Measurements from ENCODE around the gene ULK3. TPM values are rescaled to one million over a fixed set of nuclear protein-coding genes. Genes with fewer than 3 reads are reported as not detected.
A peak's percentile ranks its signal among the peaks of the same experiment; 100 is the strongest.
"Not testable (repeated sequence)": the region's sequence is repeated elsewhere in the genome, so short reads cannot be mapped to it uniquely, and the experiment has no call there.

The ULK3 gene, protein sequence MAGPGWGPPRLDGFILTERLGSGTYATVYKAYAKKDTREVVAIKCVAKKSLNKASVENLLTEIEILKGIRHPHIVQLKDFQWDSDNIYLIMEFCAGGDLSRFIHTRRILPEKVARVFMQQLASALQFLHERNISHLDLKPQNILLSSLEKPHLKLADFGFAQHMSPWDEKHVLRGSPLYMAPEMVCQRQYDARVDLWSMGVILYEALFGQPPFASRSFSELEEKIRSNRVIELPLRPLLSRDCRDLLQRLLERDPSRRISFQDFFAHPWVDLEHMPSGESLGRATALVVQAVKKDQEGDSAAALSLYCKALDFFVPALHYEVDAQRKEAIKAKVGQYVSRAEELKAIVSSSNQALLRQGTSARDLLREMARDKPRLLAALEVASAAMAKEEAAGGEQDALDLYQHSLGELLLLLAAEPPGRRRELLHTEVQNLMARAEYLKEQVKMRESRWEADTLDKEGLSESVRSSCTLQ
- 35.8 TPM for total RNA-seq
- long read RNA-seq, transcript ULK3-220 (16 exons, 2,611 nt): minor isoform, 41 of 220 reads
- long read RNA-seq, transcript ULK3-202 (15 exons, 2,738 nt): minor isoform, 5 of 220 reads
- long read RNA-seq, transcript ULK3-201 (16 exons, 2,623 nt): major isoform, 48 of 220 reads
- long read RNA-seq, transcript ULK3-222 (15 exons, 2,951 nt): minor isoform, 6 of 220 reads
- long read RNA-seq, partial matches to known transcripts: 51 of 220 reads
- long read RNA-seq, other reads (novel, unspliced or antisense): 59 of 220 reads

DNA sequence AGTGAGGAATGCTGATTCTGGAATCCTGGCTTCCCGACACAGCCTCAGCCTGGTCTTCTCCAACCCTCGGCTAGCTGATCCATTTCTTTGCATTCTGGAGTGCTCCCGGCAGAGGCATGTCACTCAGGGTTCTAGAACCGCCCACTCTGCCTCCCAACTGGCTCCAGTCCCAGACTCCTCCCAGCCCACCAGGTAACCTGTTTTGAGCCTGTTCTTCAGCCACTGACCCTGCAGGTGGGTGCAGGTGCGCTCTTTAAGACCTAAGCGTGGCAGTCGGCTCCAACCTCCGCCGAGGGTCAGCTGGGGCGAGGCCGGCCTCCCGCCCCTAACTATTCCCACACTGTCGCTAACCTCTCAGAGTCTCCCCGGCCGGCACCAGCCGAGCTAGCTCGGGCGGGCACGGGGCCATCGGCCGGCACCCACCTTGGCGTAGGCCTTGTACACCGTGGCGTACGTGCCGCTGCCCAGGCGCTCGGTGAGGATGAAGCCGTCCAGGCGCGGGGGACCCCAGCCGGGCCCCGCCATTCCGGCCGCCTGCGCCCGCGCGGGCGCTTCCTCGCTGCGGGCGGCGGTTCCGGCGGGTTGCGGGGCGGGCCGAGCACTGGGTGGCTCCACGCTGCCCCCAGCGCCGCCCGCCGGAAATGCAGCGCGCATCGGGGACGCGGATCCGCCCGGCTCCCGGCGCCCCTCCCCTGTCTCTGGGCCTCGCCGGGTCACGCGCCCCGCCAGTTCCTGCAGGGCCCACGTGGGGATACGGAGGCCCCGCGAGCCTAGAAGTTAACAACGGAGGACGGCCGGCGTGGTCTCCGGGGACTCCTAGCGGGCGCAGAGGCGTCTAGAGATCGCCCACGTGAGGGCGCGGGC, at the start of gene ULK3:
TSS of gene ULK3 (minus strand) at position 576 of the 864 bp plus-strand sequence. CDS start at position 525, 51 bp downstream.
- intact Hi-C loops (cut with DNase I): loop anchor here (5.0 kb wide), 1 partner anchor 59 kb away; no protein-coding TSS in a partner anchor
- ATAC-seq (ENCODE audit: poor library complexity) (peak; percentile 94), DNase-seq (peak; percentile 94)

DNA sequence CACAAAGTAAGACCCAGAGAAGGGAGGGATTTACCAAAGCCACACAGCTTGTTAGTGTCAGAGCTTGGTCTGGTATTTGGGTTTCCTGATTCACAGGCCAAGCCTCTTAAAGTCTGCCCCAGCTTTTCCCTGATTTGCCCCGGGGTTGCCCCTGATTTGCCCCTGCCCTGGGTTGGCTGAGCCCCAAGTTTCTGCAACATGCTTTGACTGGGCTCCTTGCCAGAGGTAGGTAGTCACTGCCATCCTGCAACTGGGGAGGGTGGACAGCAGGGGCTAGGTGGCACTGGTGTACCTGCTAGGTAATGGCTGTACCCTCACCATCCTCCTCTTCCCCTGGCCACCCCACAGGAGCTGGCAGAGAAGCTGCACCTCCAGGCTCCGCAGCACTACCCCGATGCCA, 49.4 kb upstream of the ULK3 start:
- DNase-seq (peak; percentile 31), ATAC-seq (ENCODE audit: poor library complexity) (no peak)
- intact Hi-C loops (cut with DNase I): loop anchor here (10.0 kb wide), 1 partner anchor 118 kb away; no protein-coding TSS in a partner anchor

GRCh38 chr15:74891469-74891868, 48.5 kb upstream of the ULK3 start:
- peak; percentile 40 for ATAC-seq (ENCODE audit: poor library complexity)
- intact Hi-C loops (cut with DNase I): loop anchor here (10.0 kb wide), 1 partner anchor 117 kb away; no protein-coding TSS in a partner anchor
- DNase-seq: peak; percentile 30

DNA sequence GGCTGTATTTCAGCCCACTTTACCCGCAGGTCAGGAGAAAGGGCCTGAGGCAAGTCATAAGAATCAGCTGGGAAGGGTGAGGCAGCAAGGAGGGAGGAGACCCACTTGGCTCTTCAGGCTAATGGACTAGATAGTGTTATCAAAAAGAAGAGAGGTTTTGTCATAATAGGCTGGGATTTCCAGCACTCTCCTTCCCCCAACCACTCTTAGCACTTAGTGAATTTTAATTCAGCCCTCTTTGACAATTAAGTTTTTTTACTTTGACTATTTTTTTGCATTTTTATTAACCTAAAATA, 47.7 kb upstream of the ULK3 start:
- no peak for ATAC-seq (ENCODE audit: poor library complexity)
- no peak for DNase-seq
- intact Hi-C loops (cut with DNase I): loop anchor here (10.0 kb wide), 1 partner anchor 116 kb away; no protein-coding TSS in a partner anchor

GRCh38 chr15:74889883-74890664, 47.1 kb upstream of the ULK3 start, which contains the start of gene MPI:
Gene MPI (plus strand): TSS chr15:74890042. CDS start chr15:74890074, 32 bp downstream.
- ATAC-seq (ENCODE audit: poor library complexity) (peak; percentile 96), DNase-seq (peak; percentile 93)
- intact Hi-C loops (cut with DNase I): loop anchor here (10.0 kb wide), 1 partner anchor 115 kb away; no protein-coding TSS in a partner anchor

GRCh38 chr15:74889390-74889882, 46.5 kb upstream of the ULK3 start:
- DNase-seq (peak; percentile 67), ATAC-seq (ENCODE audit: poor library complexity) (peak; percentile 58)
- intact Hi-C loops (cut with DNase I): no loop called here

GRCh38 chr15:74888716-74889115, 45.8 kb upstream of the ULK3 start:
- no peak for ATAC-seq (ENCODE audit: poor library complexity)
- intact Hi-C loops (cut with DNase I): no loop called here
- peak; percentile 5 for DNase-seq

- ATAC-seq (ENCODE audit: poor library complexity); intact Hi-C loops (cut with DNase I); DNase-seq: not testable (repeated sequence)
Observed at GRCh38 chr15:74887537-74888193, 44.7 kb upstream of the ULK3 start.

- intact Hi-C loops (cut with DNase I): no loop called here
- DNase-seq (no peak), ATAC-seq (ENCODE audit: poor library complexity) (no peak)
Observed at GRCh38 chr15:74885461-74885860, 42.5 kb upstream of the ULK3 start.

- ATAC-seq (ENCODE audit: poor library complexity): no peak
- intact Hi-C loops (cut with DNase I): no loop called here
- DNase-seq: no peak
Observed at GRCh38 chr15:74884428-74885223, 41.7 kb upstream of the ULK3 start.

- ATAC-seq (ENCODE audit: poor library complexity) (no peak), DNase-seq (peak; percentile 12)
- intact Hi-C loops (cut with DNase I): no loop called here
Observed at GRCh38 chr15:74882528-74882927, 39.6 kb upstream of the ULK3 start.

- no peak for DNase-seq
- intact Hi-C loops (cut with DNase I): no loop called here
- ATAC-seq (ENCODE audit: poor library complexity): no peak
Observed at GRCh38 chr15:74878273-74878672, 35.3 kb upstream of the ULK3 start.

DNA sequence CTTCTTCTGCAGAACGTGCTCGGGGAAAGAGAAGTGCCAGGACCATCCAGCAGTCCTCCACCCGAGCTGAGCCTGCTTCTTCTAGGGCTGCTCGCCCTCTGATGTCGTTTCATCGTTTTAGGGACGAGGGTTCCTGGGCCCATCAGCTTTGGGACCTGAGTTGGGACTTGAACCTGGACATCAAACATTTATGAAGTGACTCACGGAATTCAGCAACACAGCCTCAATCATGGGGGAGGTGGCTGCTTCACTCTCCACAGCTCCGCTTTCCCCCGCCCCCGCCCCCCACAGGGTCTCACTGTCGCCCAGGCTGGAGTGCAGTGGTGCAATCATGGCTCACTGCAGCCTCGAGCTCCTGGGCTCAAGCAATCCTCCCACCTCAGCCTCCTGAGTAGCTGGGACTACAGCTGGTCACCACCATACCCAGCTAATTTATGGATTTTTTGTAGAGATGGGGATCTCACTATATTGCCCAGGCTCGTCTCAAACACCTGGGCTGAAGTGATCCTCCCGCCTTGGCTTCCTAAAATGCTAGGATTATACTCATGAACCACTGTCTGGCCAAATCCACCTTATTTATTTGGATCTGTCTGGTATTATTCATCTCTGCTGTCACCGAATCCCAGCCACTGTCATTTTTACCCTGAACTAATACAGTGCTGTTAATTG, 30.9 kb upstream of the ULK3 start:
- intact Hi-C loops (cut with DNase I): no loop called here
- ATAC-seq (ENCODE audit: poor library complexity) (peak; percentile 14), DNase-seq (peak; percentile 49)

DNA sequence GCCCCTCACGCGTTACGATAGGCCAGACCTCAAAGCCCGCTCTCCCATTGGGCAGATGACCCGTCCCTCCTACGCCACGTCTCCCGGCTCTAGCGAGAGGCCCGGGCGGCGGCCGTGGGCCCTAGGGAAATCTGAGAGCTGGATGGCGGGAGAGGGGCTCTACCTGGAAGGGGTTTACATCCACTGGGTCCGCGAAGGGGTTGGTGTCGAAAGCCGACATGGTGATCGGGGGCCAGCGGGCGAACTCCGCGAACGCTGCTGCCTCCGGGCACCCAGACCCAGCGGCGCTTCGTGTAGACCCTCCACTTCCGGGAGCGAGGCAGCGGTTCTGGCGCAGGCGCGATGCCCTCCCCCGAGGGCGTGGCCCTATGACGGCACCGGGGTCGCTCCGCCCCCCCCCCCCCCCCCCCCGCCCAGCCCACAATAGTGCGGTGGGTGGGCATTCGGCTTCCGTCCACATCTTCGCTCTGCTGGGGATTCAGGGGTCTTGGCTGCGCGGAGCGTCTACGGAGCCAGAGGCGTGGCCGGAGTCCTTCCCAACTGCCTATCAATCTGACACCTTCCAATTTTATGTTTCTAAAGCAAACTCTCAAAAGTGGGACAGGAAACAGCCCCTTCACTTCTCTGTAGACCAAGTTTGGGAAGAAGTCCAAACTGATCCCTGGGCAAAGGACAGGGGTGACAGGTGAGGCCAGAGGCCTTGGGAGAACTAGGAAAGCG, 30.2 kb upstream of the ULK3 start, which contains the start of gene SCAMP2:
TSS of gene SCAMP2 (minus strand) at position 330 of the 720 bp plus-strand sequence. CDS start at position 220, 110 bp downstream.
- DNase-seq (peak; percentile 97), ATAC-seq (ENCODE audit: poor library complexity) (peak; percentile 95)
- intact Hi-C loops (cut with DNase I): no loop called here

GRCh38 chr15:74872702-74873035, 29.7 kb upstream of the ULK3 start:
- no peak for DNase-seq

More at GRCh38 chr15:74872702-74873035, 29.7 kb upstream of the ULK3 start:
- intact Hi-C loops (cut with DNase I): no loop called here
- no peak for ATAC-seq (ENCODE audit: poor library complexity)
